DMS114 treated with DMSO at 0.1 percent for 48 hours (cell line): ENCODE measurements around the gene CNEP1R1.
"Not testable (repeated sequence)": the region's sequence is repeated elsewhere in the genome, so short reads cannot be mapped to it uniquely, and the experiment has no call there.

Experiments used
- DNase-seq: peaks from one replicate; lab custom pipeline; 2025; ENCODE audit not compliant: unreplicated experiment; lab: John Stamatoyannopoulos, UW

The CNEP1R1 gene

DNA sequence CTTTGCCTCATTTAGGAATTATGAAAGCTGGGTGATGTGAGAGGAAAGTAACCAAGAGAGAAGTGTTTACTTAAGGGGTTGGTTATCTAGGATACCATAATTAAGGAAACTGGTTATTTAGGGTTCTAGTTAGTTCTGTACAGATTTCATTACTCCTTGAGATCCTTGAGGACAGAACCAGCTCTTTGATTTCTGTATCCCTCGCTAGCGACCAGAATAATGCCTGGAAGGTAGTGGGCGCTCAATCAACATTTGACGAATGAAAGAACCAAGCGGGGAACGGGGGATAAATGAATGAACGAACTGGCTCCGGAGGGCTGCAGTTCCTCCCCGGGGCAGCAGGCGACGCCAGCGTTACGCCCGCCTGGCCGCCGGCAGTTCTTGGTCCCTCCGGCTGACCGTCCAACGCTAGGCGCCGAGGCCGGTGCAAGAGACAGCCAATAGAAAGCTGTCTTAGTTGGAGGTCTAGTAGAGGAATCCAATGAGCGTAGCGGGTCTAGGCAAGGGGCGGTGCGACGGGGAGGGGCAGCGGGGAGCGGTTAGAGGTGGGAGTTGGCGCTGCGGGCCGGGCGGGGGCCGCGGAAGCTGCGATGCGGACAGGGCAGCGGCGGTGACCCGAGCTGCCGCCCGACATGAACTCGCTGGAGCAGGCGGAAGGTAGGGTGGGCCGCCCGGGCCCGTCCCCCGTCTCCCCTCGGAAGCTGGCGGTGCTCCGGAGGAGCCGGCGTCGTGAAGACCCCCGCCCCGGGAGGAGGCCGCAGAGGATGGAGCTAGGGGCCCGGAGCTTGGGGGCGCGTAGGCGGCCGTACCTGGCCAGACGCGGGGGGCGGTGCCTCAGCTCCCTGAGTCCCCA, at the start of gene CNEP1R1:
CNEP1R1 (plus strand) TSS at position 542 of the 853 bp plus-strand sequence; CDS start at position 633, 91 bp downstream.
- DNase-seq: peak; percentile 95

DNA sequence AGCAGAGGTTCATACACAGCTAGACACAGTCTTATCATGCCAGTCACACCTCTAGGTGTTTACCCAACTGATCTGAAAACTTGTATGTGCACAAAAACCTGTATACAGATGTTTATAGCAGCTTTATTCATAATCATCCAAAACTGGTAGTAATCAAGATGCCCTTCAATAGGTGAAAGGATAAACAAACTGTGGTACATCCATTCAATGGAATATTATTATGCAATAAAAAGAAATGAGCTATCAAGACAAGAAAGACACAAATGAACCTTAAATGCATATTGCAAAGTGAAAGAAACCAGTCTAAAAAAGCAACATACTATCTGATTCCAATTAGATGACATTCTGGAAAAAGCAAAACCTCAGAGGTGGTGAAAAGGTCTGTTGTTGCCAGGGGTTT, 47.6 kb upstream of the CNEP1R1 start:
- no peak for DNase-seq

- no peak for DNase-seq
Measured at GRCh38 chr16:49978569-49979326, 46.3 kb upstream of the CNEP1R1 start.

DNA sequence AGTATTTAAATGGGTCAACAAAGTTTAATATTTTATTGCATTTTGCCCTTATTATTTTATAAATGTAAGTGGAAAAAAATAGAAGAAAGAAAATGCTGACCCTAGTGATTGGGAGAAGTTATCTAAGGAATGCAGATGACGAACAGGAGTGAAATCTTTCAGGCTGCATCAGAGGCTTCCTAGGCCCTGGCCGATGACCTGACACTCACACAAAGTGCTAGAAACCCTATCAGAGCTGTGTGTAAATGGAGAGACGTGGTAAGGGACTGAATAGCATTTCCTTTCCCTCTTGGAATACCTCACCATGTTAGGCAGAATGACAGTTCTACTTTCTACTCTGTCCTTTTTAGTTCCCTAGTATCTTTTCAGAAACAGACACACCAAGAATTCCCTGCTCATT, 44.9 kb upstream of the CNEP1R1 start:
- no peak for DNase-seq

DNA sequence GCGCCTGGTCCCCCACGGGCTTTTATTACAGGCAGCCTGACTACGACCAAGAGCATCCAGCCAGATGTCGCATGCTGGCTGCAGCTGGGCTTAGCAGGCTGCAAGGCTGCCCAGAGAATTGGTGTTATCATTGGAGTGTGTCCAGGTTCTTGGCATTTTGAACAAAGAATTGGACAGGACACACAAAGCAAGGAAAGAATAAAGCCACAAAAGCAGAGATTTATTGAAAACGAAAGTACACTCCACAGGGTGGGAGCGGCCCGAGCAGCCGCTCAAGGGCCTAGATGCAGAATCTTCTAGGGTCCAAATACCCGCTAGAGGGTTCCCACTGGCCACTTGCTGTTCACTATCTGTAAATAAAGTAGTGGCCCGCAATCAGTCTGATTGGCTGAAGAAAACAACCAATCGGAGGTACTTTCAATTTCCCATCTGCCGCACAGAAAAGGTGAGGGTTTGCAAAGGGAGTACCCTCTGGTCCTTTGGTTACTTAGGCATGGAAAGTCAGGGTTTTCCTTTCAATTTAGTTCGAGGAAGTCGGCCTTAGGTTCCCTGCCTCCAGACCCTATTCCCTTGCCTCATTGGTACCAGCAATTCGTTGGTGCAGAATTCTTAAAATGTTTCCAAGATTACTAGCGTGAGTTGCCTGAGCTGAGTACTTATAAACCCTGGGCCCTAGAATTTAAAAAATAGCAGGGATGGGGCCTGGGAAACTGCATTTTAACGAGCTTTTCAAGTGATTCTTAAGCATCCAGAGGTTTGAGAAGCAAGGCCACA, 38.5 kb upstream of the CNEP1R1 start:
- DNase-seq: peak; percentile 64

- no peak for DNase-seq
Measured at GRCh38 chr16:49987381-49987780, 37.6 kb upstream of the CNEP1R1 start.

DNA sequence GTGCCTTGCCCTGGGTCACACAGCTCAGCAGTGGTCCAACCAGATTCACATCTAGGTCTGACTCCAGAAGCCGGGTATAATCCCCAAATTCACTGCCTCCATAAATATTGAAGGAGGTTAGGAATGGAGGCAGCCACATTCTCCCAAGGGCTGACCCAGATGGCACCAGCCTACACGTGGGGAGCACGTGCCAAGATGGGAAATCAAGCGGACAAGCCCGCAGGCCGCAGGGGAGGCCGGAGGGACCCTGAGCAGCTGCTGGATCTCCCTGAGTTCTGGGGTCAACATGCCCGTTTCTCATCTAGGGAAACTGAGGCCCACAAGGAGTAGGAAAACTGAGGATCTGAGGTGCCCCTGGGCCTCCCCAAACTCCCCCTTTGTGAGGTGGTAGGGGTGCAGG, 32.2 kb upstream of the CNEP1R1 start:
- no peak for DNase-seq

DNA sequence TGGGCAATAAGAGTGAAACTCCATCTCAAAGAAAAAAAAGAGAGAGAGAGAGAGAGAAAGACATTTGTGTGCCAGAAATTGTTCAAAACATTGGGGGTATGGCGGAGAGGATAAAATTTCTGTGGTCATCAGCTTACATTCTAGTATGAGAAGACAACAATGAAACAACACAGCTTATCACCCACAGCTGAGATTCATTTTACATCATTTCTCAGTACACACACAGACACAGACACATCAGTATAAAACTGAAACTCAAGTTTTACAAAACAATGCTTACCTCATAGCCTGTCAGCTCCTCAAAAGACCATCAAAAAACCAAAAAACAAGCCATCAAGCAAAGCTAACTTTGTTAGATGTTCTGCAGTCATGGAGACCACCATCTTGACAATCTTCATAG, 31.4 kb upstream of the CNEP1R1 start:
- DNase-seq: no peak

DNA sequence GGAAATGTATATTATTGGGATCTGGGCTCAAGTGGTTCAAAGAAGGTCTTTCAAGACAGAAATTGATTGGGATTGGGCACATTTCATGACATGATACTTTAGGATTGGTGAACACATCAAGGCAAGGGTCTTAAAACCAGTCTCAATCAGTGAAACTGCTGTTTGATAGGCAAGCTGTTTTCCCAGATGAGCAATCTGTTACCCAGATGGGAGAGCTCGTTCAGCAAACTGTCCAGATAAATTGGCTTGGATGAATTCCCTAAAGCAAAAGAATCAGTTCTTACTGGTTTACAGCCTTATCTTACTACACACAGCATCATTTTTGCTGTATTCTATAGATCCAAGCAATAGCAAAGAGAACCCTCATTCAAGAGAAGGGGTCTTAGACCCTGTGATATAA, 31.0 kb upstream of the CNEP1R1 start:
- DNase-seq: no peak

DNA sequence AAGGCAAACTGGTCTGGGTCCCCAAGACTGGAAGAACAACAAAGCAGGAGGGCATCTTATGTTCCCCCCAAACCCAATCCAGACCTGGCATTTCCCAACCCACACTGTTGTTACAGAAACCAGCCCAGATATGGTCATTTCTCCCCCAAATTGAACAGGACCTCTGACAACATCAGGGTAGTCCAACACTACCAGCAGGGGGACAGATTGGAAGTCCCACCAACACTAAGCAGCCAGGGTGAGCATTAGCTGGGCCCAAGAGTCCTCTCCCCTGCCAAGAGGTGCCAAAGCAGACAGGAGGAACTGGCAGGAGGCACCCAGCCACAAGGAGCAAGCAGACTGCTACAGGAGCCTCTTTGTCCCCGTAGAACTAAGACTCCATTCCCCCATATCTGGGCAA, 29.3 kb upstream of the CNEP1R1 start:
- no peak for DNase-seq

- no peak for DNase-seq
Measured at GRCh38 chr16:49997721-49998251, 27.2 kb upstream of the CNEP1R1 start.

- no peak for DNase-seq
Measured at GRCh38 chr16:49998991-49999390, 26.0 kb upstream of the CNEP1R1 start.

DNA sequence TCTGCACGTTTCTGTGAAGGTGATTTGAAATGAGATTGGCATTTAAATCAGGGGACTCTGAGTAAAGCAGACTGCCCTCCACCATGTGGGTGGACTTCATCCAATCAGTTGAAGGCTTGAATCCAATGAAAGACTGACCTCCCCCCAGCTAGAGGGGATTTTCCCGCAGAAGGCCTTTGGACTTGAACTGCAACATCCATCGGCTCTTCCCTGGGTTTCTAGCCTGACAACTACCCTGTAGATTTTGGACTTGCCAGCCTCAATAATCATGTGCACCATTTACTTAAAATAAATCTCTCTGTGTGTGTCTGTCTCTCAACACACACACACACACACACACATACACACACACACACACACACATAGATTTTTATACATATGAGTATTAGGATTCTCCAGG, 23.9 kb upstream of the CNEP1R1 start:
- DNase-seq: no peak

DNA sequence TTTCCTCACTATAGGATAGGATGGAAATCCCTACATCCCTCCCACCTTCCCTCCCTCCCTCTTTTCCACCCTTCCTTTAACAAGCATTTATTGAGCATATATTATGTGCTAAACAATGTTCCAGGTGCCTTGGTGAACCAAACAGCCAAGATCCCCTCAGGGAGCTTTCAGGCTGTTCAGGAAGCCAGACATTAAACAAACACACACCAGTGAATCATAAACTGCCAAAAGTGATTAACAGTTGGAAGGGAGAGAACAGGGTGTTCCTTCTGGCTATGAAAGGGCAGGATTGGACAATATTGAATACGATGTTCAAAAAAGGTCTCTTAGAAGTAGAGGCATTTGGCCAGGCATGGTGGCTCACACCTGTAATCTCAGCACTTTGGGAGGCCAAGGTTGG, 22.8 kb upstream of the CNEP1R1 start:
- no peak for DNase-seq

DNA sequence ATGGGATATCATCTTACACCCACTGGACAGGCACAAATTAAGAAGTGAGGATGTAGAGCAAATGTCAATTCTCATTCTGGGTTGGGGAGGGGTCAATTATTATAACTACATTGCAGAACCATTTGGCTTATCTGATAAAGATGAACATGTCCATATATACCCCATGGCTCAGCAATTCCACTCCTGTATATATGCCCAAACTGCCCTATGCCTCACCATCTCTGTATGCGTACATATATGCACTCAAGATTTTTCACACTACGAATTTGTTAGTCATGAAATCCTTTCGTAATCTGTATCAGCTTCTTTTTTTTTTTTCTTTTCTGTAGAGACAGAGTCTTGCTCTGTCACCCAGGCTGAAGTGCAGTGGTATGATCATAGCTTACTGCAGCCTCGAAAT, 20.8 kb upstream of the CNEP1R1 start:
- no peak for DNase-seq

GRCh38 chr16:50006964-50007363, 18.1 kb upstream of the CNEP1R1 start:
- DNase-seq: no peak

DNA sequence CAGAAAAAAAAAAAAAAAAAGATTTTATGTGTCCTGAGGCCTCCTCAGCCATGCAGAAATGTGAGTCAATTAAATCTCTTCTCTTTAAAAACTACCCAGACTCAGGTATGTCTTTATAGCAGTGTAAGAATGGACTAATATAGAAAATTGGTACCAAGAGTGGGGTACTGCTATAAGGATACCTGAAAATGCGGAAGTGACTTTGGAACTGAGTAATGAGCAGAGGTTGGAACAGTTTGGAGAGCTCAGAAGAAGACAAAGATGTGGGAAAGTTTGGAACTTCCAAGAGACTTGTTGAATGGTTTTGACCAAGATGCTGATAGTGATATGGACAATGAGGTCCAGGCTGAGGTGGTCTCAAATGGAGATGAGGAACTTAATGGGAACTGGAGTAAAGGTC, 17.3 kb upstream of the CNEP1R1 start:
- no peak for DNase-seq

- DNase-seq: no peak
Measured at GRCh38 chr16:50010212-50010611, 14.8 kb upstream of the CNEP1R1 start.

DNA sequence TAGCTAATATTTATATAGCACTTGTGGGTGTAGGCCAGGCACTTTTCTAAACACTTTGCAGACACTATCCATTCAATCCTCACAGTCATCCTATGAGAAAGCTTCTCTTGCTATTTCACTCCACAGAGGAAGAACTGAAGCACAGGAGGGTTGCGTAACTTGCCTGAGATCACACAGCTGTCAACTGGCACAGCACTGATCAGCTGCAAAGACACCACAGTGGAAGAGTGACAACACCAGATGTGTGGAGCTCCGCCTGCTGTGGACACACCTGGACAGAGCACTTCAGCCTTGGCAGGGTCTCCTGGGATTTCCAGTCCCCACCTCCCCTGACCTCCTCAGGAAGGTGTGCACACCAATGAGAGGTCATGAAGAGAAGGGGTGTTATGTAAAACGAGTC, 13.3 kb upstream of the CNEP1R1 start:
- no peak for DNase-seq

- no peak for DNase-seq
Measured at GRCh38 chr16:50012182-50012581, 12.8 kb upstream of the CNEP1R1 start.

DNA sequence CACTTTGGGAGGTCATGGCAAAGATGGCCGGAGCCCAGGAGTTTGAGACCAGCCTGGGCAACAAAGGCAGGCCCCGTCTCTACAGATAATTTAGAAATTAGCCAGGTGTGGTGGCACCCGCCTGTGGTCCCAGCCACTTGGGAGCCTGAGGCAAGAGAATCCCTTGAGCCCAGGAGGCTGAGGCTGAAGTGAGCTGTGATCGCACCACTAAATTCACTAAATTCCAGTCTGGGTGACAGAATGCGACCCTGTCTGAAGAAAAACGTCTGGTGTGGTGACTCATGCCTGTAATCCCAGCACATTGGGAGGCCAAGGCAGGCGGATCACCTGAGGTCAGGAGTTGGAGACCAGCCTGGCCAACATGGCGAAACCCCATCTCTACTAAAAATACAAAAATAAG, 10.8 kb upstream of the CNEP1R1 start:
- DNase-seq: not testable (repeated sequence)
